Cortex of kidney (tissue), 1 donor: ENCODE data around the gene TMEM184C.

Experiments used
- DNase-seq: peaks from one replicate; lab custom pipeline; 2025; lab: John Stamatoyannopoulos, UW

TMEM184C gene

DNA sequence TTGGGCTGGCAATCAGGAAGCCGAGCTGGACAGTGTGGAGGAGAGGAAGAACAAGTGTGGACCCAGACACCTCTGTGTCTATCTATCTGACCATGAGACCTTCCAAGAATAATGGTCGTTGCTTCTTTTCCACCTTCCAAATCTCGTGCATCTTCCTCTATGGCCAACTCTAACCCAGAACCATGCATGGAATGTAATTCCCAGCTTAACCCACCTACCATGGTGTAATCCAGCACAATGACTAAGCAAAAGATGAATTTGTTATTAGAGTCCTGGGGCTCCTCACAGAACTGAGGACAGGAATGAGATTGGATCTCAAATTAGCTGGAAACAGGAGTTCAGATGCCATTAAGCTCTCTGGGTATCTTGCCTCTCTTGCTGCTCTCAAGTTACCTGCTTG is 17.4 kb upstream of the TMEM184C start:
- DNase-seq = no peak

DNA sequence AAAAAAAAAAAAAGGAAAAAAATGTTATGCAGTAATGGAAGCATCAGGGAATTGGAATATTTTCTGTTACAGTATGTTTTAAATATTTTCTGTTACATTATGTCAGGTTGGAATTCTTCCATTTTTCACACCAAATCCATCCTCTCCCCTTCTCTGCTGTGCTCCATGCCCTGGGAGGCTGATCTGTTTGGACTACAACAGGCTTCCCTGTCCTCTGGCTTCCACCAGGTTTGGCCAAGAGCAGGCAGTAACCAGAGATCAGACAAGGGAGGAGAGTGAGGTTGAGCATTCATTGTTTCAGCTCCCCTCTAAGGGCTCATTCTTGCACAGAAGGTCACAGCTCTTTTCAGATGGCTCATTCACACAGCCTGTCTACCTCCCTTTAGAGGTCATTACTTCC is 11.7 kb upstream of the TMEM184C start:
- no peak for DNase-seq

- DNase-seq = no peak
Measured at GRCh38 chr4:147607471-147607870, 9.7 kb upstream of the TMEM184C start.

GRCh38 chr4:147610686-147611085 is 6.5 kb upstream of the TMEM184C start:
- DNase-seq = no peak

DNA sequence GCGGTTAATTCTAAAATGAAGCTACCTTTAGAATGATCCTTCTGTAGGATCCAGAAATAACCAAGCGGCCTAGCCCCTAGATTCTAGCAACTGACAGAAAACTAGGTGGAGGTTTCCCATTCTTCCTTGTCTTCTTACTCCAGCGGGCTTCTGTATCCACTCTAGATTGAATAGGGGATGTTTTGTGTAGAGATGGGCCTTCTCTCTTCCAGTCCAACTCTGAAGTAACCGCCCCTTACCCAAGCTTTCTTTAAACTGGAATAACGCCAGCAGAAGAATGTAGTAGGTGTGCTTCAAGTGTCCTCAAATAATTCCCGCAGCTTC is 386 bp upstream of the TMEM184C start:
- no peak for DNase-seq

DNA sequence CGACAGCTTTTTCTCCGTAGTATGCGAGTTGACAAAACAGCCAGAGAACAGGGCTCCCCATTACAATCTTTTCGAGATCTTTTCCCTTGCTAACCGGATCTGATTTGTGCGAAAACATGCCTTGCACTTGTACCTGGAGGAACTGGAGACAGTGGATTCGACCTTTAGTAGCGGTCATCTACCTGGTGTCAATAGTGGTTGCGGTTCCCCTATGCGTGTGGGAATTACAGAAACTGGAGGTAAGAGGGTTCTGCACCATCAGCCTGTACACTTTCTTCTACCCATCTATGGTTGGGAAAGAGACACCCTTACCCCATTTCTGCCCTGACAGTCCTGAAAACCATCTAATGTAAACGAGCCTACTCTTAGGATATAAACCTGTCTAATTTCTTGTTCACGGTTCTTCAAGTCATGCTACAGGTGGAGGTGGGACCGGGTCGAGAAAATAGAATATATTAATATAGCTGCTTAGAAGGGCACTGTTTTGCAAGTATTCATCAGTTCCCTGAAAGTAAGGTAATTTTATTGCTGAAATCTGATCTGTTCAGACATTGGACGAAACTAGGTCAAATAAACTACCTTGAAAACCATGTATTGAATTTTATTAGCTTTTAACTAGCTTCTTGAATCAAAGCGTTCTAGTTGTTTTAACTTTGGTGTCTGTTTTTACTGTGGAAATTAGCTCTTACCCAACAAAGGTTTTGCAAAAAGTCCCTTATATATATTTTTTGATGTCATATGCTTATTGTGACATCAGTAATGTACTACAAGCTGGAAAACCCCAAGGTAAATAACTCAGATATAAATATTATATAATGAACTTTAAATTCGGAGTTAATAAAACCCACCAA is 869 bp downstream of the TMEM184C start:
- DNase-seq = no peak

- DNase-seq = no peak
Measured at GRCh38 chr4:147620315-147620714, 3.1 kb downstream of the TMEM184C start.

DNA sequence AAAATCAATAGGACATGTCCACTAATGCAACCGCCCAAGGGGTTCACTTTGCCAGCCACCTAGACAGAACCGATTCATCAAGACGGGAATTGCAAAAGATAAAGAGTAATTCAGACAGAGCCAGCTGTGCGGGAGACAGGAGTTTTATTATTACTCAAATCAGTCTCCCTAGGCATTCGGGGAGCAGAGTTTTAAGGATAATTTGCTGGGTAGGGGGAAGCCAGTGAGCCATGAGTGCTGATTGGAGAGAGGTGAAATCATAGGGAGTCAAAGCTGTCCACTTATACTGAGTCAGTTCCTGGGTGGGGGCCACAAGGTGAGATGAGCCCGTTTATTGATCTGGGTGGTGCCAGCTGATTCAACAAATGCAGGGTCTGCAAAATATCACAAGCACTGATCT is 8.5 kb downstream of the TMEM184C start:
- no peak for DNase-seq

- no peak for DNase-seq
Measured at GRCh38 chr4:147626903-147627302, 9.7 kb downstream of the TMEM184C start.

- DNase-seq = no peak
Measured at GRCh38 chr4:147628415-147628814, 11.2 kb downstream of the TMEM184C start.

GRCh38 chr4:147629783-147630730 is 12.9 kb downstream of the TMEM184C start:
- no peak for DNase-seq

- DNase-seq = no peak
Measured at GRCh38 chr4:147633113-147633512, 15.9 kb downstream of the TMEM184C start.

DNA sequence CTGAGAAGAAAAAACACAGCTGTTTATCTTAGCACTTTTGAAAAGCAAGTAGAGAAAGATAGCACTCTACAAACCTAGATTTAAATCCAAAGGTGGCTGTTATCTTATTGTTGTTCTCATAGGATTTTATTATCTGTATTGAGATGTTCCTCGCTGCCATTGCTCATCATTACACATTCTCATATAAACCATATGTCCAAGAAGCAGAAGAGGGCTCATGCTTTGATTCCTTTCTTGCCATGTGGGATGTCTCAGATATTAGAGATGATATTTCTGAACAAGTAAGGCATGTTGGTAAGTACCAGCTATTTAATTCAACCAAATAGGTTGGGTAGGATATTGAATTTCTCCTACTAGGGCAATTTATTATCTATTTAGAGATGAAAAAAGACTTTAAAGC is 16.4 kb downstream of the TMEM184C start:
- no peak for DNase-seq

DNA sequence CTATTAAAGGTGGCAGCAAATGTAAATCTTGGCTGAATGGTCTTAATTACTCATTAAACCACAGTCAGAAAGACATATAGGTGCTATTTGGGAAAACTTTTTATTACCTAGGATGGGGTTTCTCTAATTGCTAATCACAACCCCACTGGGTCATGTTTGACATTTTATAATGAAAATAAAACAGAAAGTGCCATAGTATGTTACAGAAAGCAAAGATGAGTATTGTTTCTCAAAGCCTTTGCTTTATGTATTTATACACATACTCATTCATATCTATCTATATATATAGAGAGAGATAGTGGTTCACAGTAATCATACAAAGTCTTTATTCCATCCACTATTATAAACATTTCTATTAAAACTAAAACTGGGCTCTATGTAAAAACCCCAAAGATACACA is 18.2 kb downstream of the TMEM184C start:
- no peak for DNase-seq

- DNase-seq = no peak
Measured at GRCh38 chr4:147638365-147638764, 21.2 kb downstream of the TMEM184C start.

DNA sequence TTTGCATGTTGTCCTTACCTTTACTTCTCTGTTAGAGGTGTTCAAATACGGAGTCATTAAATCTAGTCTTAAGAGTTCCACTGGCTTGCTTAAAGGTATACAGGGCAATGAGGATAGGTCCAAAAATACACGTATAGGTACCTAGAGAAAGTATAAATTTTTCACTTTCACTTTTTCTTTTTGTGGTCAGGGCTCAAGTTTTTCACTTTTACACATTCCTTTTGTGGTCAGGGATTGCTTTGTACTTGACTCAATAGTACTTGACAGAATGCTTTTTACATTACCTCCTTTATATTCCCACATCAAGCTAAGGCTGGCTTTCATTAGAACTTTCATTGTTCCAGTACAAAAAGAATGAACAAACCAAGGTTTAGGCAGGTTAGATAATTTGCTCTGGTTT is 21.7 kb downstream of the TMEM184C start:
- no peak for DNase-seq

DNA sequence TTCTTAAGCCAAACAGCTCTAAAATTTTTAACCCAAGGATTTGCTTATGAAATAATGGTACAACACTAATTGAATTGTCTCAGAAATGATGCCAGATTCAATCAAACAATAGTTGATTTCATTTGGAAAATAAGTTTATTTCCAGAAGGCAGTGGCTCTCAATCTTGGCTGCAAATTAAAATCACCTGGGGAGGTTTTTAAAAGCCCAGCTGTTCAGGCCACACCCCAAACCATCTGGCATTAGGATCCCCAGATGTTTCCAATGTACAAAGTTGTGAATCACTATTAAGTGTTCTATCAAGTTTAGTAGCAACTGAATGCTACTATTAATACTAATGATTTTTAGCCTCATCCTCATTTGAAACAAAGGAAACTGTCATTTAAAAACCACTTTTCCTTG is 22.2 kb downstream of the TMEM184C start:
- no peak for DNase-seq

- no peak for DNase-seq
Measured at GRCh38 chr4:147640331-147640730, 23.1 kb downstream of the TMEM184C start.

DNA sequence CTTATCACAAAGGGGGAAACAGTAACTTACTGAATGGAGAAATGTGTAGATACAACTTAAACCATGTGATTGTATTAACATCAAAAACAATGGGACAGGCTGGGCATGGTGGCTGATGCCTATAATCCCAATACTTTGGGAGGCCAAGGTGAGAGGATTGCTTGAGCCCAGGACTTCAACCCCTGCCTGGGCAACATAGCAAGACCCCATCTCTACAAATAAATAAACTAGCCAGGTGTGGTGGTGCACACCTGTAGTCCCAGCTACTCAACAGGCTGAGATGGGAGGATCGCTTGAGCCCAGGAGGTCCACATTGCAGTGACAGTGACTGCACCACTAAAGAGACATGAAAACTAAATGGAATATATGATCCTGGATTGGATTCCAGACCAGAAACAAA is 26.4 kb downstream of the TMEM184C start:
- no peak for DNase-seq

- no peak for DNase-seq
Measured at GRCh38 chr4:147644471-147644870, 27.3 kb downstream of the TMEM184C start.

DNA sequence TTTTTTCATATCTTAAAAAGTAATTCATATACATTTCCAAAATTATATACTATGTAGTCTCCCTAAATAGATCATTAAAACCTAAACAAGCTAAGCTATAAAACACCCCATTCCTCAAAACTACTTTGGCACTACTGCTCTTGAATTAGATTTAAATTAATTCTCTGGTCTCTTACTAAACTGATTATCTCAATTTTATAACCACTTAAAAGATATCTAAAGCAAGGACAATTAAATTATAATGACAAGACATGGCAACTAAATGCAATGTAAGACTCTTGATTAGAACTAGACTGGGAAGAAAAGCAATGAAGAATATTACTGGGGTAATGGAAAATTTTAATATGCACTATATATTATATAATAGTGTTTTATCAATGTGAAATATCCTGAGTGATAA is 27.9 kb downstream of the TMEM184C start:
- no peak for DNase-seq

DNA sequence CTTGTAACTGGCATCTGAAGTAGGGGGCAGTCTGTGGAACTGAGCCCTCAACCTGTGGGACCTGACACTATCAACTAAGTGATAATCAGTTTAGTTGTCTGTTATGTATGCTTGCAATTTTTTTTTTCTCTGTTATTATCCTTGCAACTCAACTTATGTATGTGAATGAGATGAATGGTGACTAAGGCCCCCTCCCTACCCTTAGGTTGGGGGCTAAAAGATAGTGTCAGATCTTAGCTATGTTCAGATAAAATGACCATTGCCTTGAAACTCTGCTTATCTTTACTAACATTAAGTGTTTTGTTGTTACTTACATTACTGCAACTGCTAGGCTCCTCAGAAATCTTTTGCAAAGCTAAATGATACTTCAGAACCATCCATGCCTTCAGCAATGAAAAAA is 31.5 kb downstream of the TMEM184C start:
- DNase-seq = no peak

DNA sequence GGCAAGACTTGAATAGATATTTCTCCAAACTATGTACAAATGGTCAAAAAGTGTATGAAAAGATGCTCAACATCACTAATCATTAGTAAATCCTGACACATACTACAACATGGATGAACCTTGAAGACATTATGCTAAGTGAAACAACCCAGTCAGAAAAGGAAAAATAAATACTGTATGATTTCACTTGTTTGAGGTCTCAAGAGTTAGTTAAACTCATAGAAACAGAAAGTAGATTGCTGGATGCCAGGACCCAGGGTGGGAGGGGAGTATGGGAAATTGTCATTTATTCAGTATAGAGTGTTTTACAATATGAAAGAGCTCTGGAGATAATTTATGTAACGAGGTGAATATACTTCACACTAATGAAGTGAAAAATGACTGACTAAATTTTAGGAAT is 34.4 kb downstream of the TMEM184C start:
- DNase-seq = no peak
